GM12874 (cell line): Measurements from ENCODE around the gene TGFA.

ENCODE experiments used
- CTCF ChIP-seq: IDR thresholded peaks from 2 replicates; pipeline ENCODE4 v1.5.1; 2011; ENCODE audit warnings: low read depth, mild to moderate bottlenecking, control low read depth, low read length, moderate library complexity; ENCODE audit not compliant: insufficient read depth

TGFA gene

GRCh38 chr2:70553584-70554337 lies at the start of gene TGFA:
TSS of gene TGFA (minus strand) at chr2:70553826. CDS start at chr2:70553767, 59 bp downstream.
- peak; percentile 89 for TF ChIP-seq CTCF

- no peak for TF ChIP-seq CTCF
Observed at GRCh38 chr2:70603066-70603465, 49.4 kb upstream of the TGFA start.

- no peak for TF ChIP-seq CTCF
Observed at GRCh38 chr2:70598197-70598596, 44.6 kb upstream of the TGFA start.

- no peak for TF ChIP-seq CTCF
Observed at GRCh38 chr2:70596739-70597138, 43.1 kb upstream of the TGFA start.

GRCh38 chr2:70596293-70596692 lies 42.7 kb upstream of the TGFA start:
- no peak for TF ChIP-seq CTCF

GRCh38 chr2:70583091-70583490 lies 29.5 kb upstream of the TGFA start:
- no peak for TF ChIP-seq CTCF

- no peak for TF ChIP-seq CTCF
Observed at GRCh38 chr2:70580352-70580751, 26.7 kb upstream of the TGFA start.

- TF ChIP-seq CTCF, result no peak
Observed at GRCh38 chr2:70574618-70575017, 21.0 kb upstream of the TGFA start.
